GOT3 (cell line): ENCODE data around the gene SLC35F3.
"Not testable (repeated sequence)": the region's sequence is repeated elsewhere in the genome, so short reads cannot be mapped to it uniquely, and the experiment has no call there.

ENCODE experiments used
- DNase-seq: peaks from one replicate; lab custom pipeline; 2025; ENCODE audit warnings: mixed read lengths; lab: John Stamatoyannopoulos, UW

Gene SLC35F3

DNA sequence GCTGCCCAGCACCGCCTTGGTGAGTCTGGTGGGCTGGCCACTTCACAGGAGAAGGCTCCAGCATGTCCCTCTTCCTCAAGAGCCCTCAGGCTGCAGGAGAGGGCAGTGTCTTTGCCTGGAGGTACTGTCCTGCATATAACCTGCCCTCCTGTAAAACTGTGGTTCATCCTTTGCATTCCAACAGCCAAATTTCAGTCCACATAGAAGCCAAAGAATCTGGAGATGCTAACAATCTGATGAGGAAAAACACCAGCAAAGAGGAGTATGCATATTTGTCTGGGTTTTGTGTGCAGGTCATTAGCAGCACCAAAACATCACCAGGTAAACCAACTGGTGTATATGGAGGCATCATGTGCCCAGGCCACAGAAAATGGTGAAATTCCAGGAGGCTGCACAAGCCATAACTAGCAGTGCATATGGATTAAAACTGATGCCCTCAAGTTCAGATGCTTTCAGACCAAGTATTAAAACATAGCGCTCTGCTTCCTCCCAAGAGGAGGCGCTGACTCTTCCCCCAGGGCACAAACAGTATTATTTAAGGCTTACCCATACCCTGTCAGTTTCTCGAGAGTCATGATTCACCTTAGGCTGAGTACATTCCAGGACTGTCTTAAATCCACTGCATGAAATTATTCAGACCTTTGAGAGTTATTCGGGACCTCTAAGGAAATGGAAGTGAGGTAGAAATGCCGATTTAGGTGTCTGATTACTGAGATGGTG, 318.2 kb downstream of the SLC35F3 start:
- DNase-seq, result no peak

DNA sequence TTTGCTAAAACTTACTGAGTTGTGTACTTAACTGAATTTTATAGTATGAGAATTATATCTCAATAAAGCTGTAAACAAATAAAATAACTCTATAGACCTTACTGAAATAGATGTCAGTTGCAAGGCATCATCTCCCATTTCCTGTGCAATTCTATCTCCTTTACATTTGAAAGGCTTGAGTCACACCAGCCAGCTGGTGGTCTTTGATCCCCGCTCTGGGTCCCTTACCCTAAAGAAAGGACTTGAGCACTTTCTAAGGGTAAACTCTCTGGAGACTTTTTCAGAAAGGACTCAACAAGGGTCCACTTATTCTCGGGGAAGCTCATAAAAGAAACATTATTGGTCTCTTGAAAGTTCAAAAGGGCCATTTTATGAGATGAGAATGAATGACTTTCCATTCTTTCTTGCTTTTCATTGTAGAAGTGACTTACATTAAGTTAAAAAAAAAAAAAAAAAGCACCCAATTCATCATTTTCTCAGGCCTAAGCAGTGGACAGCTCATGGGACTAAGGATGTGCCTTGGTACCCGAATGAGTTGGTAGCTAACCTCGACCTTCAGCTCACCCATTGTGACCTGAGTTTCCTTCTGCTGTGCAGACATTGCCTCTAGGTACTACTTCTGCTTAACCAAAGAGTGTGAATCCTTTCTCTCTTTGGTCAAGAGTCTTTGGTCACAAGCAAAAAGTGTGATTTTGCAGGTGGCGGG, 321.8 kb downstream of the SLC35F3 start:
- no peak for DNase-seq

DNA sequence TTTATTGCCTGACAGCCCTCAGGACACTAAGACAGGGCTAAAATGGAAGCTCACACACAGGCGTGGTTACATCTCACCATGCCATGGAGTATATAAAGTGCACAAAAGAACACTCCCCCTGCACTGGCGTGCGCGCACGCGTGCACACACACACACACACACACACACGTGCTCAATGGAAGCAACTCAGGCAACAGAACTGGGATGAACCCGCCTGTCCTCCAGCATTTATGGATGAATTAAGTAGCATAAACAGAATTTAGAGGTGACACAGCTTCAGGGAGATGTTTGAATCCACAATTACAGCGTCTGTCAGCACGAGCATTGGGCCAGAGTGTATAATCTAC, 322.3 kb downstream of the SLC35F3 start:
- no peak for DNase-seq

GRCh38 chr1:234229581-234230387, 325.3 kb downstream of the SLC35F3 start:
- no peak for DNase-seq

DNA sequence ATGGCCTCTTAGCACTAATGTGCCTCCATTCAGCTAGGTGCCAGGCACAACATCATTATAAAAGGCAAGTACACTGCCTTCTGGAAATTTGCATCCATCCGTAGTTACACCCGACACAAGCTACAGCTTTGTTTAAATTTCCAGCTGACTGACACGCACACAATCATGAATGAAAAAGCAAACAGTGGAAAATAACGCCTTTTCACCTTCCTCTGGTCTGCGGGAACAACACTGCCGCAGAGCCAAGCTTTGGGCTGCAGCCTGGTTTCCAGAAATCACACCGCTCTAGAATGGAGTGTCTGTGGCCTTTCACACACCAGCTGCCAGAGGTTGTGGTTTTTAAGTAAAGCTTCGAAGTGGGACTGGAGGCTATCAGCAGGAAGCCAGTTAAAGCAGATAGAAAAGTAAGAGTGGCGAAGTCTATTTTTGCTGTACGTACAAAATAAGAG, 326.0 kb downstream of the SLC35F3 start:
- no peak for DNase-seq

DNA sequence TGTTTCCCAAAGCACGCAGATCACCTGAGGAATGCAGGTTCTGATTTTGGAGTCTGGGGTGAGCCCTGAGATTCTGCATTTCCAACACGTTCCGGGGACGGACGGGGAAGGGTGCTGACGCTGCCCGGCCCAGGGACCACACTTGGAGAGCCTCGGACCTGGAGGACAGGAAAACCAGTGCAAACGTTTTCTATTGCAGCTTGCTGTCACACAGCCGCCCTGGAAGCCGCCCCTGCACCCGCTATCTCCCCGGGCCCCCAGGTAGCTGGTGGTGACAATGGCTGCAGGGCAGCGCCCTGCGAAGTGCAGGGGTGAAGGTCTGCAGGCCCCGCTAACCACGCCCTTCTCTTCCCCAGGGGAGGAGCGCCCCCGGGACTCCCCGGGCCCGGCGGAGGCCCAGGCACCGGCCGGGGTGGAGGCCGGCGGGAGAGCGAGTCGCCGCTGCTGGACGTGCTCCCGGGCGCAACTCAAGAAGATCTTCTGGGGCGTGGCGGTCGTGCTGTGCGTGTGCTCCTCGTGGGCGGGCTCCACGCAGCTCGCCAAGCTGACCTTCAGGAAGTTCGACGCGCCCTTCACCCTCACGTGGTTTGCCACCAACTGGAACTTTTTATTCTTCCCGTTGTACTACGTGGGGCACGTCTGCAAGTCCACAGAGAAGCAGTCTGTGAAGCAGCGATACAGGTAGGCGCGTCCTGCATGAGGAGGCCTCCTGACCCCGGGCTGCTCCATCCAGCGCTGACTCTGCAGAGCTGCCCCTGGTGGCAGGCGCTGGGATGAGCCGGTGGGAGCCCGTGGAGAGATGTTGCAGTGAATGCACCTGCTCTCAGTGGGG, 326.8 kb downstream of the SLC35F3 start:
- no peak for DNase-seq

GRCh38 chr1:234231893-234232276, 327.4 kb downstream of the SLC35F3 start:
- DNase-seq, result no peak

- no peak for DNase-seq
Measured at GRCh38 chr1:234234199-234234598, 329.7 kb downstream of the SLC35F3 start.

- no peak for DNase-seq
Measured at GRCh38 chr1:234235434-234235881, 331.0 kb downstream of the SLC35F3 start.

DNA sequence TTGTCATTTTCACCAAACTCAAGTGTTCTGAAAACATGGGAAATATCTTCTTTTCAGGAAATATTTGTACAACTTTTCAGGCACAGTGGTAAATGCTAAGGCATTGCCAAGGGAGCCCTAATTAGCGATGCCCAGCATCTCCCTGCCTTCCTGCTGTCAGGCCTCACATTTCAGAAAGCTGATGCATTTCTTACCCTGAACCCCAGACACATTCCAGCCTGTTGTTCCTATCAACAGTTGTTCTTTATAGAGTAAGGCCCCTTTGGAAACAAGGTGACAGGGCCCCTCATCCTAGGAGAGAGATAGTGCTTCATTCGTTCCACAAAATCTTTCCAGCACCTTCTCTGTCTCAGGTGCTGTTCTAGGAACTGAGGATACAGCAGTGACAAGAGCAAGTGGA, 332.9 kb downstream of the SLC35F3 start:
- DNase-seq, result no peak

DNA sequence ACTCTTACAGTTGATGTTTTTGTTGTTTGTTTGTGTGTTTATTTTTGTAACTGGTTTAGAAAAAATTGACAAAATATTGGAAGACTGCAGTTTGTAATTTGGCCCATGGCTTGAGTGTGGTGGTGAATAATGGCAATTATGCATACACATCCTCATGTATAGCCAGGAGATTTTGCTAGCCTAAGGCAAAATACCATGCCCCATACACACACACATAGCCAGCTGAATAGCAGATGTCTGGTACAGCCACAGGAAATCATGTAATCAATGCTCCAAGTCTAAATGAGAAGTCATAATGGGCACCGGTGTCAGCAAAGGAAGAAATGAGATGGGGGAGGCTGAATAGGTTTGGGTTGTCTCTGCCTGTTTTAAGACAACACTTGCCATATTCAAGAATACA, 333.6 kb downstream of the SLC35F3 start:
- no peak for DNase-seq

DNA sequence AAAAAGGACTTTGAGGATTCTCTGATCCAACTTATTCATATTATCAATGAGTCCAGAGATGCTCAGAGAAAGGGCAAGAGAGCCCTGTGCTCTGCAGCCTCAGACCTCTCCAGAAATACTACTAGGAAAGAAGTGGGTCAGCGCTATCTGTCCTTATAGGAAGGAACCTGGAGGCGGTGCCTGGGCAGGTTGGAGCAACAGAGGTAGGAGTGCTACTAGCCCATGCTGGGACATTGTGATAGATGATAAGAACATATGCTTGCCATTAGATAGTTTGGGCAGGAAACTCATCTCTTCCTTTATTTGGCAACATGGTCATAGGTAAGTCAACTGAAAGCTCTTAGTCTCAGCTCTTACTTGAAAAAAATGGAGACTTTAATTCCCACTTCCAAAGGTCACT, 335.0 kb downstream of the SLC35F3 start:
- DNase-seq, result no peak

DNA sequence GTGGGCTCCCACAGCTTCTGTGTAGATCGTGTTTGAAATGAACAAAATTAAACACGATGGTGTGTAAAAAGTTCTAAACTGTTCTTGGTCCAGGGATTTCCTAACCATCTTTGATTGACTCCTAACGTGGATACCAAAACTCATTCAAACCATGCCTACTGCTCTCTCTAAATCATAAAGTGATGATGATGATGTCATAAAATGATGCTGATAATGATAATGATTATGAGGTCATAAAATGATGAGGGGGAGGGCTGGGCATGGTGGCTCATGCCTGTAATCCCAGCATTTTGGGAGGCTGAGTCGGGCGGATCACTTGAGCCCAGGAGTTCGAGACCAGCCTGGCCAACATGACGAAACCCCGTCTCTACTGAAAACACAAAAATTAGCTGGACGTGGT, 335.5 kb downstream of the SLC35F3 start:
- DNase-seq, result no peak

GRCh38 chr1:234240680-234241079, 336.2 kb downstream of the SLC35F3 start:
- no peak for DNase-seq

DNA sequence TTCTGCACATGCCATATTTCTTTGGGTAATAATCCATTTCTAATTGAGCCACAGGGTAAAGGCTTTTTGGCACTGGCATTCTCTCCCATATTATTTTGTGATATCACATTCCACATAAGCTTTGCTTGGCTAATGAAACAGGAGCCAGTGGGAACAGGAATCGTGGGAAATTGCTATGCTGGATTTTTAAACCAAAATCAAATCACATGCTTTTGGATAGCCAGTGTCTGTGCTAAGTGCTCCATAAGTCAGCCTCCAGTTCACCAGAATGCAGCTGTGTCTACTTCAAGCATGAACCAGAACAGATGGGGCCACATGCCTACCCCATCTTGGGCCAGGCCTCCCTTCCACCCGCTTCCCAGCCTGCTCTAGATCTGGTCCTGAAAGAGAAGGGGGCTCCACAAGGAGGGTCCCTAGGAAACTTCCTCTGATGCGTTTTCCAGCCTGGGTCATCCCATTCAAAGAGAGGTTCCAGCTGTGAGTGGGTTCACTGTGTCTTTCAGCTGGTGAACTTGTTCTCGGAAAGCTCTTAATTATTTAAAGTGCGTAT, 337.5 kb downstream of the SLC35F3 start:
- no peak for DNase-seq

- no peak for DNase-seq
Measured at GRCh38 chr1:234243521-234244260, 339.2 kb downstream of the SLC35F3 start.

- no peak for DNase-seq
Measured at GRCh38 chr1:234244482-234244881, 340.0 kb downstream of the SLC35F3 start.

DNA sequence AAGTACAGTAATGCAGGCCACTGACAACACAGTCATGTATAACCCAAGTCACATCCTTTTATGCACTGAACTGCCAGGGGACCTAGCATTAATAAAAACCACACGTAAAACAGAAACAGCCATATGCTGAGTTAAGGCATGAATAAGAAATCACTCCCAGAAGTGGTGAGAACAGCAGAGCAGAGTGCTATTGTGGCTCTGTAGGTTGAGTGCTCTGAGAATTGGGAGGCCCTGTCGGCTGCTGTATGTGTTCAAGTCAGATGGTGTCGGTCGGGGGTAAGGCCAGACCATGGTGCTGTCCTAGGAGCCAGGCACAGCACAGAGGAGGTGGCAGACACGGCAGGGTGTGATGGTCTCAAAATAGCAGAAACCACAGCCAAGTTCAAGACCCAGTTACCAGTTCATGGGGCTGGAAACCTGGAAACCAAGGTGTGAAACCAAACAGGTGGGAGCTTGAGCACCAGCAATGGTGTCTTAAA, 342.2 kb downstream of the SLC35F3 start:
- DNase-seq, result no peak

- DNase-seq, result not testable (repeated sequence)
Measured at GRCh38 chr1:234247746-234248145, 343.3 kb downstream of the SLC35F3 start.

DNA sequence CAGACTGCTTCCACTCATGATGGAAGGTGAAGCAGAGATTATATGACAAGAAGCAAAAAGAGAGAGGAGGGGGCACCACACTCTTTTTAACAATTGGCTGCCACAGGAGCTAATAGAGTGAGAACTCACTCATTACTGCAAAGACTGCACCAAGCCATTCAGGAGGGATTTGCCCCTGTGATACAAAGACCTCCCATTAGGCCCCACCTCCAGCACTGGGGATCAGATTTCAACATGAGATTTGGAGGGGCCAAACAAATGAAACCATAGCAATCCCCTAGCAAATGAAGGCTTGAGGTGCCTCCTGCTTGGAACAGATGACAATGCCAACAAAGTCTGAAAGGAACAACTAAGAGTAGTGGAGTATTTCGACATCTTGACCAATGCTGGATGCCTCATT, 346.3 kb downstream of the SLC35F3 start:
- no peak for DNase-seq

DNA sequence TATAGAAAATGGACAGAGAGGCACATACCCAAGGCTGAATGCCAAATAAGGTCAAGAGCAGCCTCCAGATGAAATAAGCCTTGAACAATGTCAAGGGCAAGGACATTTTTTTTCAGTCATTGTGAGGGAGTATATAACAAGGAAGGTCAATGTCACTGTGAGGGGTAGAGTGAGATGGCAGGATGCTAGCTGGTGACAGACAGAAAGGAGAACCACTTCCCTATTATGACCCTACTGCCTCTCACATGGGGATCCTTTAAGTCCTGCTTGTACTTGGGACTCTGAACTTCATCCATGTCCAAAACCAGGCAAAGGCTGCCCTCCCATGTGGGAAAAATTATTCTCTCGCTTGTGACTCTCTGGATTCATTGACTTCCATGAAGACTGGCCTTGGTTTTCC, 349.3 kb downstream of the SLC35F3 start:
- DNase-seq, result no peak
